ENCODE data around the gene FAXDC2. TPM values are rescaled to one million over a fixed set of nuclear protein-coding genes. Genes with fewer than 3 reads are reported as not detected.
A peak's percentile ranks its signal among the peaks of the same experiment; 100 is the strongest.

FAXDC2 gene
- total RNA-seq, 2 experiments from 2014 or later: not detected

- Mint-ChIP-seq H3K9me3 (no peaks in the 10 kb centered on the region), H3K4me1 (ENCODE audit: low read depth) (peaks cover 12% of the 10 kb centered on the region), H3K27ac (peak overlapping the region; percentile 16), H3K27me3 (no peaks in the 10 kb centered on the region), H3K4me3 (no peak overlapping the region), H3K36me3 (ENCODE audit: low read depth) (peaks cover 56% of the 10 kb centered on the region)
- POLR2A ChIA-PET: no interaction called here
- DNase-seq (no peak), ATAC-seq (no peak)
- TF ChIP-seq CTCF (IDR thresholded peaks at IDR 0.05): no peak
- intact Hi-C loops (cut with micrococcal nuclease): no loop called here
- CTCF ChIA-PET: interaction anchor here (0.9 to 1.4 kb wide), 2 partner anchors 16 to 168 kb away, joined by 3 to 4 read pairs; no protein-coding TSS in a partner anchor
These were observed 31.8 kb downstream of the FAXDC2 start for GRCh38 chr5:154818471-154819116.

- Mint-ChIP-seq H3K4me1 (ENCODE audit: low read depth) (peaks cover 19% of the 10 kb centered on the region), H3K4me3 (no peak overlapping the region), H3K27ac (peak overlapping the region; percentile 16), H3K27me3 (no peaks in the 10 kb centered on the region), H3K36me3 (ENCODE audit: low read depth) (peaks cover 56% of the 10 kb centered on the region), H3K9me3 (no peaks in the 10 kb centered on the region)
- ChIA-PET POLR2A (no interaction called here), CTCF (no interaction called here)
- intact Hi-C loops (cut with micrococcal nuclease): no loop called here
- DNase-seq (no peak), ATAC-seq (no peak)
- no peak for TF ChIP-seq CTCF (IDR thresholded peaks at IDR 0.05)
These were observed 32.6 kb downstream of the FAXDC2 start for GRCh38 chr5:154817815-154818214.

DNA sequence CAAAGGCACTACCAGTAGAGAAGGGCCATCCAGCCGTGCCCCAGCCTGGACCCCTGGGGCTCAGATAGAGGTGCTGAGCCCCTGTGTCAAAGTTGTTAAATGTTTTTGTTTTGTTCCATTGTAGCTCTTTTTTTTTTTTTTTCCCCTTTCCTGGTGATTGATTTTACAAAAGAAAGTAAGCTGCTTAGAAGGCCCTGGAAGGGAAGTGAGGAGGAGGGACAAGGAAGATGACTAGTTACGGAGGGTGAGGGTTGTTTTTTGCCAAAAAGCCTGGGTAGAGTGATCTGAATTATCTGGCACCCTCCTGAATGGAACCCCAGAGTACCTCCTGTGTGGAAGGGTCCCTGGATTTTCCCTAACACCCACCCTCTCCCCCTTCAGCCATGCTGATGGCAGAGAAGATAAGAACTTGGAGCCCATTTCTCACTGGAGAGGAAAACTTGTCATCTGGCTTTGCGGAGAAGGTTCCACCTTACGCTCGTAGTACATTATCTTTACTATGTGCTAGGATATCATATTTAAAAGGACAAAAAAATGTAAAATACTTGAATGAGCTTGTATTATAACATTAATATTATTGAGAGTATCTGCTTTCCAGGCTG, 33.4 kb downstream of the FAXDC2 start:
- POLR2A ChIA-PET: no interaction called here
- ATAC-seq: no peak
- DNase-seq: no peak
- peak overlapping the region; percentile 42 for H3K27ac Mint-ChIP-seq
- CTCF ChIA-PET: no interaction called here
- TF ChIP-seq CTCF (IDR thresholded peaks at IDR 0.05): no peak
- intact Hi-C loops (cut with micrococcal nuclease): no loop called here
- no peaks in the 10 kb centered on the region for H3K27me3 Mint-ChIP-seq
- H3K4me1 Mint-ChIP-seq (ENCODE audit: low read depth): peaks cover 25% of the 10 kb centered on the region
- H3K36me3 Mint-ChIP-seq (ENCODE audit: low read depth): peaks cover 62% of the 10 kb centered on the region
- H3K4me3 Mint-ChIP-seq: no peak overlapping the region
- H3K9me3 Mint-ChIP-seq: no peaks in the 10 kb centered on the region

DNA sequence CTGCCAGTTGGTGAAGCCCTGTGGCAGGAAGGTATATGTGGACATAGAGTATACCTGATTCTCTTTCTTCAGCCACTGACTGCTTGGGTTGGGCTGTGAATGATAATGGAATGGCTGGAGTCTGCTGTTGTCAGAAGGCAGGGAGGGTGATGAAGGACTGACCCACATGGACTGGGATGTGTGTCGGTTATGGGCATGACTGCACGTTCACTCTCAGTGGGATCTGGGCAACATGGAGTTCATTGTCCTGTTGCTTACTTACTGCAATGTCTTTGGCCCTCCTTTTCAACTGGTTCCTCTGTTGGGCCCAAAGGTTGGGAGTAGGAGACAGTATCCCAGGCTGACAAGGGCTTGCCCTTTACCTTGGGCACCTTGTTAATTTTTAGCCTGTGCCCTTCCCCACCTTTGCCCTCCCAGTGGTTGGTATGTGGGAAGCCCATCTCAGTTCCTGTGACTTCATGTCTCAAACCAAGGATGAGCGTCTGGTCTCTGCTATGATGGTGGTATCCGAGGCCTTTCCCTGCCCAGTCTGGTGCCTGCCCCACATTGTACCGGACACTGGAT, 34.6 kb downstream of the FAXDC2 start:
- DNase-seq: no peak
- Mint-ChIP-seq H3K27ac (peak overlapping the region; percentile 57), H3K36me3 (ENCODE audit: low read depth) (peaks cover 62% of the 10 kb centered on the region), H3K4me1 (ENCODE audit: low read depth) (peaks cover 33% of the 10 kb centered on the region), H3K27me3 (no peaks in the 10 kb centered on the region), H3K9me3 (no peaks in the 10 kb centered on the region), H3K4me3 (no peak overlapping the region)
- intact Hi-C loops (cut with micrococcal nuclease): no loop called here
- ChIA-PET CTCF (no interaction called here), POLR2A (no interaction called here)
- TF ChIP-seq CTCF (IDR thresholded peaks at IDR 0.05): no peak
- ATAC-seq: no peak

DNA sequence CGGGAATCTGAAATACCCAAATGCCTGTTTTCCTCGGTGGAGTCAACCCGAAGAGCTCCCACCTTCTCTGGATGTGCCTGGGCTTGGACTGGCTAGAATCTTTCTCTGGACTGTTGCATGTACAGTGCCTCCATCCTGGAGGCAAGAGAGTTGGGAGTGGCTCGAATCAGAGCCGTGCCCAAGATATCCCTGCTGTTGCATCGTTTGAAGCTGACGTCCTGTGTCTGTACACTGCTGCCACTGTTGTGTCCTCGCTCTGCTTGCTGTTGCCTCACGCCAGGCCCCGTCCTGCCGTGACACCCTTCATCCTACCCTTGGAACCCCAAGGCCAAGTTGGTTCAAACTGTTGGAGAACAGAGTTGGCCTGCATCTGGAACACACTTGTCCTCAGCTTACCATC, 35.4 kb downstream of the FAXDC2 start:
- H3K36me3 Mint-ChIP-seq (ENCODE audit: low read depth): peaks cover 61% of the 10 kb centered on the region
- CTCF ChIA-PET: no interaction called here
- DNase-seq (no peak), ATAC-seq (no peak)
- no peak overlapping the region for H3K4me3 Mint-ChIP-seq
- peak overlapping the region; percentile 57 for H3K27ac Mint-ChIP-seq
- no peaks in the 10 kb centered on the region for H3K9me3 Mint-ChIP-seq
- no peaks in the 10 kb centered on the region for H3K27me3 Mint-ChIP-seq
- H3K4me1 Mint-ChIP-seq (ENCODE audit: low read depth): peaks cover 33% of the 10 kb centered on the region
- POLR2A ChIA-PET: no interaction called here
- TF ChIP-seq CTCF (IDR thresholded peaks at IDR 0.05): no peak
- intact Hi-C loops (cut with micrococcal nuclease): no loop called here
